SK-N-SH treated with all-trans-retinoic acid at 6 μM for 48 hours (cell line): ENCODE data around the gene COMT.

ENCODE experiments used
- ARNTL ChIP-seq: fragments of 450-650 bp; formaldehyde crosslinking; IDR thresholded peaks from 2 replicates; pipeline ENCODE4 v1.5.0; 2020; ENCODE audit warnings: low read depth, mild to moderate bottlenecking, moderate library complexity, borderline replicate concordance
- CSDC2 ChIP-seq: fragments of 250-450 bp; sonication (Bioruptor Pico); IDR thresholded peaks from 2 replicates; pipeline ENCODE4 v1.5.0; 2020; ENCODE audit warnings: mild to moderate bottlenecking, moderate library complexity
- CSRNP3 ChIP-seq: fragments of 250-450 bp; sonication (Bioruptor Pico); IDR thresholded peaks from 2 replicates; pipeline ENCODE4 v1.5.1; 2021; ENCODE audit warnings: mild to moderate bottlenecking, moderate library complexity
- ESRRG ChIP-seq: fragments of 250-450 bp; sonication (Bioruptor Pico); IDR thresholded peaks from 2 replicates; pipeline ENCODE4 v1.6.1; 2021; ENCODE audit warnings: mild to moderate bottlenecking
- GLIS3 ChIP-seq: fragments of 250-450 bp; sonication (Bioruptor Pico); IDR thresholded peaks from 2 replicates; pipeline ENCODE4 v1.5.0; 2020; ENCODE audit warnings: mild to moderate bottlenecking, moderate library complexity
- TCF4 ChIP-seq: fragments of 250-450 bp; sonication (Bioruptor Pico); IDR thresholded peaks from 2 replicates; pipeline ENCODE4 v1.8.0; 2021; ENCODE audit warnings: mild to moderate bottlenecking, moderate library complexity, borderline replicate concordance
- ZC3H10 ChIP-seq: fragments of 250-450 bp; sonication (Bioruptor Pico); IDR thresholded peaks from 2 replicates; pipeline ENCODE4 v1.5.1; 2021; ENCODE audit warnings: mild to moderate bottlenecking, moderate library complexity
- ZFP3 ChIP-seq: fragments of 250-450 bp; sonication (Bioruptor Pico); IDR thresholded peaks from 2 replicates; pipeline ENCODE4 v1.5.0; 2020; ENCODE audit warnings: mild to moderate bottlenecking, moderate library complexity
- ZNF8 ChIP-seq: fragments of 450-650 bp; formaldehyde crosslinking; IDR thresholded peaks from 2 replicates; pipeline ENCODE4 v1.5.0; 2020; ENCODE audit warnings: mild to moderate bottlenecking, moderate library complexity

- TF ChIP-seq ESRRG (CRISPR knock-in tag), result peak; percentile 58; the same call in 1 of the 2 replicates
- TF ChIP-seq ARNTL (CRISPR knock-in tag), result no peak
- no peak for TF ChIP-seq CSDC2 (CRISPR knock-in tag)
- no peak for TF ChIP-seq TCF4 (CRISPR knock-in tag)
- no peak for TF ChIP-seq CSRNP3 (CRISPR knock-in tag)
- no peak for TF ChIP-seq GLIS3 (CRISPR knock-in tag)
- no peak for TF ChIP-seq ZFP3 (CRISPR knock-in tag)
- TF ChIP-seq ZC3H10 (CRISPR knock-in tag), result no peak
- no peak for TF ChIP-seq ZNF8
Observed at GRCh38 chr22:19974268-19974861, 32.8 kb downstream of the COMT start.
